AG20443 (cell line): ENCODE measurements around the gene N4BP2L1.

Experiments used
- DNase-seq: peaks from one replicate; pipeline ENCODE4 v3.0.0; 2012; ENCODE audit warnings: low spot score, mixed read lengths

N4BP2L1 gene

DNA sequence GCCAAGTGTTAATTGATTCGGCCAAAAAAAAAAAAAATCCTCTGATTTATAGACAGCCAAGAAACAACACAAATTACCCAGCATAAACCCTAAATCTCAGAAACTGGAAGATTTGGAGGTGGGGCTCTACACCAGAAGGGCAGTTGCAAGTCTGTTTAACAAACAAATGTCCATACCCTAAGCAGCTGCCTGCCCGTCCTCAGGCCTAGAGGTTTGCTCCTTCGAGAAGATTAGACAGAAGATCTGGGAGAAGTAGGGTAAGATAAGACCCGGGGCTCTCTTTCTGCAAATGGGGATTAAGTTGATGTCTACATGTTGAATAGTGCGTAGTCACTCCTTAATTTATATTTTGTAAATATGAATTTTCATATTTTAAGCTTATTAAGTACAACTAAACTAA, 3.4 kb upstream of the N4BP2L1 start:
- DNase-seq, result no peak

DNA sequence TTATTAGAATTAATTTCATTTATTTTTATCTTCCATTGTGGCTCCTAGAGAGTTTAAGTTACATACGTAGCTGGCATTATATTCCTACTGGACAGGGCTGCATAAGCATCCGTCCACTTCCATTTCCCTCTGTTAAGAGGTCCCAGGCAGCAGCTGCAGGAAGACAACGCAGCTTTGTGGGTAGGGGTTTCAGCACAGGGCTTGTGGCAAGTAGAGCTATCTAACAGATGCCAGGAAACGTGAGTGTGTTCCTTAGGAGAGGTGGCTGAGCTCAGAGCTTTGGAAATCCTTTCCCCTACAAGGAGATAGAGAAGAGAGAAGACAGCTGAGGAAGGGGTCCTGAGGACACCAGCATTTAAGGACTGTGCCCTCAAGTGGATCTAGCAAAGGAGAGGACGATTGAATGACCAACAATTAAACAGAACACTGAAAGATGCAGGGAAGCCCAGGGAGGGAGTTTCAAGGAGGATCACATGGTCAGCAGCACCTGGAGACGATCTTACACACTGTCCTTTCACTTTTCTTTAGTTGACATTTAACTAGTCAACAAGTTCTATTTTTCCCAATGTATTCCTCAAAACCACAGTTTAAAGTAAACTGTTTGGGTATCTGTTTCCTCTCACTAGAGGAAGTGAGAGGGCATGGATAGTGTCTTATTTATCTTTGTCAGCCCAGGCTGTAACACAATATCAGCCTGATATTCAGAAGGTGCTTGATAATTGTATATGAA, 2.3 kb upstream of the N4BP2L1 start:
- DNase-seq, result no peak

DNA sequence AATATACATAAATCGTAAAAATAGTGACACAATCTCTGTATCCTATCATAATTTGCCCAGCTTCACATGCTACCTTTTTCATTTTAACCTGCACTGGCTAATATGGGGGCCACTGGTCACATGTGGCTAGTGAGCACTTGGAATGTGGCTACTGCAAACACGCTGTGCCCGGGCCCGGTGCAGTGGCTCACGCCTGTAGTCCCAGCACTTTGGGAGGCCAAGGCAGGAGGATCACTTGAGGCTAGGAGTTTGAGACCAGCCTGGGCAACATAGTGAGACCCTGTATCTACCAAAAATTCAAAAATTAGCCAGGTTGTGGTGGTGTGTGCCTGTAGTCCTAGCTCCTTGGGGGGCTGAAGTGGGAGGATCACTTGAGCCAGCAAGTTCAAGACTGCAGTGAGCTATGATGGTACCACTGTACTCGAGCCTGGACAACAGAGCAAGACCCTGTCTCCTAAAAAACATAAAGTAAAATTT, 1.5 kb upstream of the N4BP2L1 start:
- no peak for DNase-seq

DNA sequence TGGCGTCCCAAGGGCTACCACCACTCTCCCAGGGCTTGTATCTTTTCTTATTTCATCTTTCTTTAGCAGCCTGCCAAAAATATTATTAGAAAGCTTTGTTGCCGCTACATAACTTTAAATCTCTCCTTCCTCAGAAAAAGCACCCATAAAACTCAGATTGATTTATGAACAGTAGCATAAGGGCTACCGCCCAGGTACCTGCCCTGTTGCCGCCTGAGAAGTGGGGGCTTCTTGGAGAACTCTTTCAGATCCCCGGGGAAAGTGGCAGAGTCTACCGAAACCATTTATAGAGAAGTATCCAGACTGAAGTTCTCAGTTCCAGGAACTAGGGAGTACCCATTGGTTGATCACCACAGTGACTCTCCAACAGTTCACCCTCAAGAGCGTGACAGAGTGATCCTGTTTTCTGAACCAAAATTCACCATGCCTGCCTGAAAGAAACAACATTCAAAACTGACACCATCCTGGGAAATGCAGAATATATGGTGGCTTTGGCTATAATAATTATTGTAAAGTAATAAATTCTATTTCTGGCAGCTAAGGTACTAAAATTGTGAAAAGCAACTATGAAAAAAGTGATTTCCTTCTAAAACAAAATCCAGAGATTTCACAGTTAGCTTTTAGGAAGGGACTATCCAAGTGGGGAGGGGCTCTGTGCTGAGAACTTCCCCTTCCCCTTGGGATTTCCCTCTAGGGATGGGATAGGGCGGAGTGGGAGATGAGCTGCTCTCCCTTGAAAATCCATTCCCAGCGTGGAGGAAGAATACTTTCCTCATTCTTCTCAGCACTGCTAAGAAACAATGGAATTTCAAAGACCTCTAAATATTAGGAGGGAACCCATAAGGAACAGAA, 877 bp upstream of the N4BP2L1 start:
- no peak for DNase-seq

DNA sequence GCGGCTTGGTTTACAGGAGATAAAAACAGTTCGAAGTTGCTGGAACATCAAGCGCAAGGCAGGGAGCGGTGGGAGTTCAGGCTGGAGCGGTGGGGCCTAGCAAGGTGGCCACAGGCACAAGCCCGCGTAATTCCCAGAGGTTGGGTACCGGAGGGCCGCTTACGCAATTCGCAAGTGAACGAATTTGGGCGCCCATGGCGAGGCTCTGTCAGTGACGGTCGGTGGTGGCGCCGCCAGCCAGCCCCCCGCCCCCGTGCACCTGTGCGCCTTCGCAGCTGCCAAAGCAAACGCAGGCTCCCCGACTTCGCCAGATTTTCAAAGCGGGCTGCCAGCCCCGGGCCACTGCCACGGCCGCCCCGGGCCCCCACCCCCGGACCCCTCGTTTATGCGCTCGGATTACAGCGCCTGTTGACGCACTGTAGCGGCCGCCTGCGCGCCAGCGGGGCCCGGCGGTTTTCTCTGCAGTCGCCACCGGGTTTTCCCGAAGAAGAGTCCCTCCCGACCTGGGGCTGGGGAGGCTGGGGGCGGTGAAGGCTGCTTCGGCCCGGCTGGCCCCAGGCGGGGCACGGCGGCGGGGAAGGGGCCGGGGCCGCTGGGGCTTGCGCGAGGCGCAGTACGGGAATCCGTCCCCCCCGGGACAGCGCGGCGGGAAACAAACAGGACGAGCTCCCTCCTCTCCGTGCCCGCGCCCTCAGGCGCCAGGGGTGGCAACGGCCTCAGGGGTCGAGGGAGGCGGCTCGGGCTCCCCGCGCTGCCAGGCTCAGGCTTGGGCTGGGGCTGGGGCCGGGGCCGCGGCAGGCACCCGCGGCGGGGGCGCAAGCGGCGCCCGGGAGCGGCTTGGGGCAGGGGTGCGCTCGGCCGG, 709 bp downstream of the N4BP2L1 start:
- peak; percentile 66 for DNase-seq

DNA sequence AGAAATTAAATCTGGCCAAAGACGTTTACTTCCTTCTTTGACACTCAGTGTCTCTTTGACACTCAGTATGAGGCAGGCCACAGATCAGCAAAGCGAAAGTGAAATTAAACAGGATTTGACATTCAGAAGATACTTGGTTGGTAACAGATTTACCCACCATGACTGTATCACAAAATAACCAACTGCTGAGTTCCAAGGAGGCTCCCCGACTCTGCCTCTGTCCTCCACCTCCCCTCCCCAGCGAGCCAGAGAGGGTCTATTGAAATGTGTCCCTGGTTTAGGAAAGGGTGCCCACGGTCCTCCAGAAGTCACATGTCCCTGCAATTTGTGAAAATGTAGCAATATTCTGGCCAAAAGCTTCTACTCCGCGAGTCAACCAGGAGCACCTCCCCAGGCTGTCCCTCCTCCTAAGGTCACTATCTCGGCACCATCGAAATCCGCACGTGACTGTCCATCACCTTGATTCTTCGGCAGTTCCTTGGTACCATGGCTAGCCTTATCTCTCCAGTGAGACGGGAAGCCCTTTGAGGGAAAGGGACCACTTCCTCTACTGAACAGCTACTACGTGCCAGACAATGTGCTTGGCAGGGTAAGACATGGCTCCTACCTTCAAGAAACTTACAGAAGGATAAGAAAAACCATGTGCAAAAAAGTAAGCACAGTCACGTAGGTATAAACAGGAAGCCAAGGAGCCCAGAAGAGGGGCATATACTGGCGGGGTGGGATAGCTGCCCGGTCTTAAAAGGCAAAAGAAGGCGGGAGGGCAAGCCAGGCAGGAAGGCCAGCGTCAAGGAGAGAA, 1.5 kb downstream of the N4BP2L1 start:
- DNase-seq, result peak; percentile 21

DNA sequence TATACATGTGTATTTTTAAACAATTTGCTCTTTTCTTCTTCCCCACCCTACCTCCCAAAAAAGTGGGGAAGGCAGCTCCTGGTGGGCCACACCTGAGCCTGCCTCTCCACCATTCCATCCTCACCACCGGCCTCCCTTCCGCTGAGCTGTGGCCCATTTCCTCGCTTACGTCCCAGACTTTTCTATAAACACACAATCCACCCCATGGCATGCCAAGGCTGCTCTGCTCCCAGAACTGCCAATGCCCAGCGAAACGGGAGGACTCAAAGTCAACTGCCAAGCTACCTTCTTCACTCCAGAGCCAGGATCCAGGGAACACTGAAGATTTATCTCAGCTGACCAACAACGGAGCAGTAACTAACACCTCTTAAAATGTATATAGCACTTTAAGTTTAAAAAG, 2.8 kb downstream of the N4BP2L1 start:
- DNase-seq, result no peak

DNA sequence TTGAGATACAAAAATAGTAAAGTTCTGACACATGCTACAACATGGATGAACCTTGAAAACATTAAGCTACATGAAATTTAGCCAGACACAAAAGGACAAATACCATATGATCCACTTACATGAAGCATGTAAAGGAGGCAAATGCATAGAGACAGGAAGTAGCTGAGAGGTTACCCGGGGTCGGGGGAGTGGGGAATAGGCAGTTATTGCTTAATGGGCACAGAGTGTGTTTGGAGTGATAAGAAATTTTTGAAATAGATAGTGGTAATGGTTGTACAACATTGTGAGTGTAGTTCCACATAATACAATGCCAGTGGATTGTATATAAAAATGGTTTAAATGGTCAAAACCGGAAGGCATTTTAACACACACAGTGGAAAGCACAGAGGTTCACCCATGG, 4.3 kb downstream of the N4BP2L1 start:
- no peak for DNase-seq

DNA sequence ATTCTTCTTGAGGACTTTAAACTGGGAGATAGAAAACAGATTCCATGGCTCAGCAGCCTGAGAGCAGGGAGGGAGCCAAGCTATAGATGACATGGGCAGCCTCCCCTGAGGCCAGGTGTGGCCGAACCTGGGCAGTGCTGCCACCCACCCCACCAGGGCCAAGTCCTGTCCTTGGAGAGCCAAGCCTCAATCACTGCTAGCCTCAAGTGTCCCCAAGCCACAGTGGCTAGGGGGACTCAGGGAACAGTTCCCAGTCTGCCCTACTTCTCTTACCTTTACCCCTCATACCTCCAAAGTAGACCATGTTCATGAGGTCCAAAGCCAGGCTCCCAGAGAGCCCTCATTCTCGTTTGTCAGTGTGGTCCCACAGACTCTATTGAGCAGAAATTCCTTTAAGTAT, 8.1 kb downstream of the N4BP2L1 start:
- no peak for DNase-seq

DNA sequence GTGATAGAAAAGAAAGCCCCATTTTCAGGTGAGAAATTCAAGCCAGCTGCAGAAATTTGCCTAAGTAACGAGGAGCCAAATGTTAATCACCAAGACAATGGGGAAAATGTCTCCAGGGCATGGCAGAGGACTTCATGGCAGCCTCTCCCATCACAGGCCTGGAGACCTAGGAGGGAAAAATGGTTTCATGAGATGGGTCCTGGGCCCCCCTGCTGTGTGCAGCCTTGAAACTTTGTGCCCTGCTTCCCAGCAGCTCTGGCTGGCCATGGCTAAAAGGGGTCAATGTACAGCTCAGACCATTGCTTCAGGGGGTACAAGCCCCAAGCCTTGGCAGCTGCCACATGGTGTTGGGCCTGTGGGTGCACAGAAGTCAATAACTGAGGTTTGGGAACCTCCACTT, 9.9 kb downstream of the N4BP2L1 start:
- no peak for DNase-seq

DNA sequence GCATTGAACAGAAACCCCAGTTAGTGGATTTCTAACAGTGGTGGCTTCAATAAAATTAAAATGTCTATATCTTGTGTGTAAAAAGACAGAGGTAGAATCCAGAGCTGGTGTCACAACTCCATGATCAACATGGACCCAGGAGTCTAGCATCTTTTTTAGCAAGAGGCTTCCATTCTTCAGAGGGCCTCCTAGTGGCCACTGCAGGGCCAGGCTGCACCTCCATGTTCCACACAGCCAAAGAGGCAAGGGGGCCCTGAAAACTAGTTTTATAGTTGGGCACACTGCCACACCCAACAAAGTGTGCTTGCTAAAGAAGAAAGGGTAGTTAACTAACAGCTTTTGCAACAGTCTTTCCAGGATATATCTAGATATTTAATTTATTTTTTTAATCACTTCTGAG, 12.9 kb downstream of the N4BP2L1 start:
- DNase-seq, result peak; percentile 25

DNA sequence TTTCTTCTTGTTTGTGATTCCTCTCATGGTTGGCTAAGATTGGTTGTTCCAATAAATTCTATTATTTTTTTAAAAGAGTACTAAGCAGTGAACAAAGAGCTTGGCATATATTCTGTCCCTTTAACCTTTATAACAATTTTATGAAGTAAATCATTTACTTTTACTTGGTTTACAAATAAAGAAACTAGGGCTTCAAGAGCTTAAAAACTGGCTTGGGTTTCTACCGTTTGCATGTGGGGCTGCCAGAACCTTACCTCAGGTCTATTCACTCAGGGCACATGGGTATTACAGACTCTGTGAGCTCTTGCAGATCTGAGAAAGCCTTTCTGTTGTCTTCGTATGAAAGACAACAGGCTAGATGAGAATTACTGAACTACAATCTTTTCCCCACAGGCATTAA, 13.3 kb downstream of the N4BP2L1 start:
- no peak for DNase-seq

DNA sequence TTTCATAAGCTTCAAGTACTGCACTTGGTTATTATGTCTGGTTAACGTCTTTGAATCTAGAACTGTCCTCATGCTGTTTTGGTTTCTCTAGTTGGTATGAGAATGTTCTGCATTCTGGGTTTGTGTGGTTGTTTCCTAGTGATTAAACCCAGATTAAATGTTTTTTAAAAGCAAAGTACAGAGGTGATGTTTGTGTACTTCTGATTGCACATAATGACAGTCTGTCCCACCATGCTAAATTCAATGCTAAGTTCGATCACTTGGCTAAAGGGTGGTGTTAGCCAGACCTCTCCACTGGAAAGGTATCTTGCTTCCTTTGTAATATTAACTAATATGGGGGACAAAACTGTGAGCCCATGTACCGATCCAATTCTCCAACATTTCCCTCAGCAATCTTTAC, 14.6 kb downstream of the N4BP2L1 start:
- no peak for DNase-seq

DNA sequence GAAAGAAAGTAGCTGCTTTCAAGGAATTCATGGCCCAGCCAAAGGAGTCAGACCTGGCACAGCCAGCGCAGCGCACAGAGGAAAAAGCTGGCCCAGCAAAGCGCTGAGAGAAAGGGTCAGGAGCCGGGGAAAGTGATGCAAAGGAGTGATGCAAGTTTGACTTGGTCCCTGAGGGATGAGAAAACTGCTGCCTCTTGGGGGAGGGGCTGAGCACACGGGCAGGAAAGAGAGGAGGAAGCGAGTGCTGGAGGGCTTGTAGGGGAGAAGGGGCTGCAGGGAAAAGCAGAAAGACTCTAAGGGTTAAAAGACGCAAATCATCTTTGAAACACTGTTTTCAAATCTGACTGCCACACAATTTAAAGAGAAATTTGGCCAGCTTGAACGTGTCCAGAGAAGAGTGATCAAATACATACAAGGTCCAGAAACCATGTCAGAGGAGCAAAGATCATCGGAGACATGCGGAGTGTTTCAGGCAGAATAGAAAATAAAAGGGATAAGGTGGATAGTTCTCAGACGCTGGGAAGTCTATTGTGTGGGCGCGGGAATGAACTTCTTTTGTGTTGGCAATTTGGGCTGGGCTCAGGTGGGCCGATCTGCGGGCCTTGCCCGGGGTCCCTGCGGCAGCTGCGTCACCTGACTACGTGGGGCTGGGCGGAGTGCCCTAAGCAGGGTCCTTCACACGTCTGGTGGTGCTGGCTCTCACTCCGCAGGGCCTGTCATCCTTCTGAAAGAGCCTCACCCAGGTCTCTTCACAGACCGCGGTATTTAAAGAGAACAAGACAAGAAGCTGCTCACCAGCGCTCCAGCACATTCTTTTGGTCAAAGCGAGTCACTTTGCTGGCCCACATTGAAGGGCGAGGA, 18.1 kb downstream of the N4BP2L1 start:
- peak; percentile 70 for DNase-seq

DNA sequence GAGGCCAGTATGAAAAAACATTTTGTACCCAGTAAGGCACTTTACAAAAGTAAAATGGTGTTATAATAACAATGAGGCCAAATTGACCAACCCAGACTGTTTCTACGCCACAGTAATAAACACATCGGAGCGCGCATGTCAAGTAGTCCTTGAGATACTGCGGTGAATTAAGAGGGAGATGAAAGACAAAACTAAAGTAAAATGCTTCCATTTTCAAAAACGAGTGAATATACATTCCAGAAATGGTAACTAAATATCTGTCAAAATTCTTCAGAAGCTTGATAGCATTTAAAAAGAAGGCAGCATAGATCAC, 19.0 kb downstream of the N4BP2L1 start:
- no peak for DNase-seq

DNA sequence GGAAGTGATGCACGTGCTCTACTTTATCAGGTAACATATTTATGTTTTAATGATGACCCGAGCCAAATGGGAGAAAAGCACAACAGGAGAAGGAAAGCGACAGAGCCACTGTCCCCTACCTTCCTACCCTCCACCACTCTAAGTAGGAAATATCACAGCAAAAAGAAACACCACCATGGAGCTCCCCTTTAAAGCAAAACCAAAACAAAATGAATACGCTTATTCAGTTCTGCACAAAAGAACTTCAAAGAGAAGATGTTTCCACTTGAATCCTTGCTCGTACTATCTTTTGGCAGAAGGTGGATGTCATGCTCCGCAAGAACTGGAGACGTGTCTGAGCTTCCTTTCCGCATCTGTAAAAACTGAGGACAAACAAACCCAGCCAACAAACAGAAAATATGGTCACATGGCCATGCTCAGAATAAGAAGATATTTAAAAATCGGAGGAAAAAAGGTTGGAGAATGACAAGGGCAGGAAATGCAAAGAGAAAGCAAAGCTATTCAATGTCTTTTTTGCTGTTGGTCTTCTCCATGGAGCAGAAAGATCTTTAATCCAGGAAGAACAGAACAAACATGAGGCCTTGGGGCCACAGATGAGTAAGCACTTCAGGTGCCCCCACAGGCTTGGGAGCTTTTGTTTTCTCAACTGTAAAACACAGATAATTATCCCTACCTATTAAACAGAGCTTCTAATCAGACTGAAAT, 19.5 kb downstream of the N4BP2L1 start:
- no peak for DNase-seq

DNA sequence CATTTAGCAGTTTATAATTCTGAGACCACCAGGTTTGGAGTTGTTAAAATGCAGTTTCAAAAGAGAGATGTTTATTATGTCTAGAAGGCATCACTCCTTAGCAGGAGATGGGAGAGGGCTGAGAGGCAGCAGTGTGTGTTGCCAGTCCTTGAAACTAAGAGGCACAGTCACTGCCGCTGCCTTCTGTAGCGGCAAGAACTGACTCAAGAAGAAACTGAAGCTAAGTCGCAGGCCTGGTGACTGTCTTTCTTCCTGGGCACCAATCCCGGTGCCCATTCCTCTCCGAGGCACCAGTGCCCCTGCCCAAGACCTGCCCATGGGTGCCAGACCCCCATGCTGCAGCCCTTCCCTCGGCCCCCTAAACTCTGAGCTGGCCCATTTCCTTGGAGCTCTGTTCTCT, 20.1 kb downstream of the N4BP2L1 start:
- DNase-seq, result no peak

DNA sequence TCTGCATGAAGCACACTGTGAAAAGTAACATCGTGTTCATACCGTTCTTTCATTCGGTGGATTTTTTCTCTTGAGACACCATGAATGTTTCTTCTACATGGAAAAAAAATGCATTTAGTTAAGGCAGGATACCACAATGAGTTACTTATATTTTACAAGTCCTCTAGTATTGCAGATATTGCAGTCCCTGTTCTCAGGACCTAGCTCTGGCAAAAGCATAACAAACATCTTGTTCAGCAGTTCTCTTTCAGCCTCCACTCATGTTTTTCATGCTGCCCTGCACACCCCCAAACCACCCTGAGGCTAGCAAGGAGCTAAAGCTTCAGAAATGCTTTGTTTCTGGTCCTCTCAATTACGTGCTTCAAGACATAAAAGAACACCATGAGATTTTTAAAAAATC, 24.8 kb downstream of the N4BP2L1 start:
- no peak for DNase-seq

DNA sequence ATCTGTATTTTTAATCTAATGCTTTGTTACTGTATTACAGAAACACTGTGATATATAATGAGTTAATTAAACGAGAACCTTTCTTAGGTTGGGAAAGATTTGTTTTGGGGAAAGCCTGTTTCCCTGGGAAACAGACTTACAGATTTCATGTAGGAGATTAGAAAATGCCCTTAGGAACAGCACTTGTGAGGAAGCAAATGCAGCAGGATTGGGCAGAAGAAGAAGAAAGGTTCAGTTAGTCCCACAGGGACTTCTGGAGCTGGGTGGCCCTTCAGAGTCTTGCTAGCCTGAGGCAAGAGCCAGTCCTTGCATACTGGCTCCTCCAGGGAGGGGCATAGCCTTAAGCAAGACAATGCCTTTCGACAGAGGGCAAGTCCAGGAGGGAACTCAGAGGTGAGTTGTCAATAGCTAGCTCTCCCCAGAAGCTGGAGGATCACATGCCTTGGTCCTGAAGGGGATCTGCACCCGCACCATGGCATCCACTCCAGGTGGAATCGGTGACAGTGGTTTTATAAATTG, 36.8 kb downstream of the N4BP2L1 start:
- DNase-seq, result no peak

DNA sequence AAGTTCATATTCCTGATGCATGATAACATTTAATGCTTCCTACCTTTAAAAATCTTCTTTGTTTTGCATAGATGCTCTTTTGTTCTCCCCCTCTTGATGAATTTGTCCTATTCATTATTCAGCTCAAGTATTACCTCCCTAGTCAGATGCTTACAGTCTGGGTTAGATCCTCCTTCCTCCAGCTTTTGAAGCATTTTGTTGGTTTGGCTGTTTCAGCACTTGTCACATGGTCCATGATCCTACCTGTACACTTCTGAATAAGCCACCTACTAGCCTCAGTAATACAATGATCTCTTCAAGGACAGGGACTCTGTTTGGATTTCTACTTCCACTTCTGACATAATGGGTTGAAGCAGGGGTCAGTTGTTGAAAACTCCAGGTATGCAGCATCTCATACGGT, 37.4 kb downstream of the N4BP2L1 start:
- no peak for DNase-seq
